Measurements from ENCODE around the gene WASHC2C. TPM values are rescaled to one million over a fixed set of nuclear protein-coding genes. Genes with fewer than 3 reads are reported as not detected.
"Not testable (repeated sequence)": the region's sequence is repeated elsewhere in the genome, so short reads cannot be mapped to it uniquely, and the experiment has no call there.

WASHC2C gene
- total RNA-seq, 1 experiment from 2014 or later, result 21.9 TPM

DNA sequence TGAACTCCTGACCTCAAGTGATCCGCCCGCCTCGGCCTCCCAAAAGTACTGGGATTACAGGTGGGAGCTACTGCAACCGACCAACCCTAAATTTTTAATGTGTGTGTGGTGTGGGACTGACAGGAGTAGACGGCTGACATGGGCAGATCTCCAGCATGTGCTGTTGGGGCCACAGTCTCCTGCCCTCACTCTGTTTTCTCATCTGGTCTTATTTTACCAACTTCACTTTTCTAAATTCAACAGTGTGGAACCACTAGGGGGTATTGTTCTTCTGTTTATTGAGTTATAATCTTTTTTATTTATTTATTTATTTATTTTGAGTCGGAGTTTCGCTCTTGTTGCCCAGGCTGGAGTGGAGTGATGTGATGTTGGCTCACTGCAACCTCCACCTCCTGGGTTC, 14.9 kb downstream of the WASHC2C start:
- RAD21 ChIA-PET (ENCODE audit: low non-redundant PET in 1 of 2, low total read pairs in 2 of 2, uncharacterized antibody in 2 of 2, unreplicated experiment in 2 of 2); H4K20me1 ChIP-seq (ENCODE audit: insufficient read depth); H3K9me2 ChIP-seq (ENCODE audit: insufficient read depth); H3K4me3 ChIP-seq (replicated peaks in 1 of 2; ENCODE audit: low read depth in 1 of 2, low read length in 2 of 2); H3K27ac ChIP-seq (ENCODE audit: low read depth, low read length); H3K9ac ChIP-seq (ENCODE audit: low read length); intact Hi-C loops (cut with micrococcal nuclease); H3K27me3 ChIP-seq (ENCODE audit: insufficient read depth, low read length); H3K4me1 ChIP-seq (ENCODE audit: control insufficient read depth in 1 of 2, insufficient read depth in 2 of 2, low read length in 2 of 2); H2AFZ ChIP-seq (ENCODE audit: low read depth, low read length, poor library complexity, severe bottlenecking); DNase-seq (ENCODE audit: low read depth, low spot score); H3K4me2 ChIP-seq (ENCODE audit: low read length); ATAC-seq; H3K9me3 ChIP-seq (ENCODE audit: control insufficient read depth in 1 of 2, insufficient read depth in 1 of 2, low read depth in 1 of 2, low read length in 2 of 2); H3K79me2 ChIP-seq (ENCODE audit: insufficient read depth, low read length); CTCF ChIA-PET; BruUV-seq (replicated peaks); H3K36me3 ChIP-seq (ENCODE audit: control insufficient read depth in 1 of 2, insufficient read depth in 2 of 2, low read length in 2 of 2); POLR2A ChIA-PET: not testable (repeated sequence)
- peak; percentile 10; the same call in 1 of the 2 replicates for TF ChIP-seq RAD21 (IDR thresholded peaks at IDR 0.05; ENCODE audit: low read depth)

DNA sequence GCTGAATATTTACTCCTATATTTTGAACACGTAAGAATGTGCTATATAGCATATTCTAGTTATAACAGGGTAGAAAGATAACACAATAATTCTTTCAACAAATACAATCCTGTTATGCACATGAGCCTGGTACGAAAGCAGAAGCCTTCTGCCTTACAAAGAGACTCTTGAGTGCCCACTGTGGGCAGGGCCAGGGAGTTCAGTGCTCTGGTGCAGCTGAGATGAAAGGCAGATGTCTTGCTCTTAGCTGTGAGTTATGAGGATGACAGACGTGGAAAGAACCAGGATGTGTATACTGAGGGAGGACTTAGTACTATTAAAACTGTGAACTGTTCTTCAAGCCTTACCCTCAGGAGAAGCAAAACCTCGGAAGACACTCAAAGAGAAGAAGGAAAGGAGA, 24.1 kb downstream of the WASHC2C start:
- BruUV-seq (replicated peaks); H4K20me1 ChIP-seq (ENCODE audit: insufficient read depth); H3K79me2 ChIP-seq (ENCODE audit: insufficient read depth, low read length); H3K36me3 ChIP-seq (ENCODE audit: control insufficient read depth in 1 of 2, insufficient read depth in 2 of 2, low read length in 2 of 2); H3K9ac ChIP-seq (ENCODE audit: low read length); CTCF ChIA-PET; H3K27me3 ChIP-seq (ENCODE audit: insufficient read depth, low read length); H3K4me2 ChIP-seq (ENCODE audit: low read length); H3K4me1 ChIP-seq (ENCODE audit: control insufficient read depth in 1 of 2, insufficient read depth in 2 of 2, low read length in 2 of 2); intact Hi-C loops (cut with micrococcal nuclease); H3K9me2 ChIP-seq (ENCODE audit: insufficient read depth); RAD21 ChIA-PET (ENCODE audit: low non-redundant PET in 1 of 2, low total read pairs in 2 of 2, uncharacterized antibody in 2 of 2, unreplicated experiment in 2 of 2); H2AFZ ChIP-seq (ENCODE audit: low read depth, low read length, poor library complexity, severe bottlenecking); POLR2A ChIA-PET; ATAC-seq; DNase-seq (ENCODE audit: low read depth, low spot score); H3K27ac ChIP-seq (ENCODE audit: low read depth, low read length); H3K4me3 ChIP-seq (replicated peaks in 1 of 2; ENCODE audit: low read depth in 1 of 2, low read length in 2 of 2); H3K9me3 ChIP-seq (ENCODE audit: control insufficient read depth in 1 of 2, insufficient read depth in 1 of 2, low read depth in 1 of 2, low read length in 2 of 2): not testable (repeated sequence)

DNA sequence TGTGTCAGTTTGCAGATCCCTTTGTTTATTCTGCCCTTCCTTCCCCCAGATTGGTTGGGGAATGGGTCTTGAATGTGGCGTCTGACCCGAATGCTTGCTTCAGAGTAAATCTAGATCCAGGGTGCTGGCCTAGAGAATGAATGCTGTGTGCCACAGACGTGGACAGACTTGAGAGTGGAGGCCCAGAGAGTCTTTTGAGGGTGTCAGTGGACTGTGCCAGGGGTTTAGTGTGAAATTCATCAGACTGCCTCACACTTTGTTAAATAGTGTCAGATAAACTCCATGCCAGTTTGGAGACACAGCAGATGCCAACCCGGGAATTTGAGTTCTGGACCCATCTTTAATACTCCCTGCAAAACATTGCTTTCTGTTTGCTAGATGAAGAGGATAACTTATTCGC, 25.1 kb downstream of the WASHC2C start:
- H3K27me3 ChIP-seq (ENCODE audit: insufficient read depth, low read length); H3K4me1 ChIP-seq (ENCODE audit: control insufficient read depth in 1 of 2, insufficient read depth in 2 of 2, low read length in 2 of 2); BruUV-seq (replicated peaks); H2AFZ ChIP-seq (ENCODE audit: low read depth, low read length, poor library complexity, severe bottlenecking); H3K79me2 ChIP-seq (ENCODE audit: insufficient read depth, low read length); CTCF ChIA-PET; H4K20me1 ChIP-seq (ENCODE audit: insufficient read depth); POLR2A ChIA-PET; H3K36me3 ChIP-seq (ENCODE audit: control insufficient read depth in 1 of 2, insufficient read depth in 2 of 2, low read length in 2 of 2); H3K9me3 ChIP-seq (ENCODE audit: control insufficient read depth in 1 of 2, insufficient read depth in 1 of 2, low read depth in 1 of 2, low read length in 2 of 2); H3K4me3 ChIP-seq (replicated peaks in 1 of 2; ENCODE audit: low read depth in 1 of 2, low read length in 2 of 2); H3K4me2 ChIP-seq (ENCODE audit: low read length); intact Hi-C loops (cut with micrococcal nuclease); H3K9me2 ChIP-seq (ENCODE audit: insufficient read depth); RAD21 ChIA-PET (ENCODE audit: low non-redundant PET in 1 of 2, low total read pairs in 2 of 2, uncharacterized antibody in 2 of 2, unreplicated experiment in 2 of 2); H3K27ac ChIP-seq (ENCODE audit: low read depth, low read length); H3K9ac ChIP-seq (ENCODE audit: low read length); ATAC-seq; DNase-seq (ENCODE audit: low read depth, low spot score): not testable (repeated sequence)

DNA sequence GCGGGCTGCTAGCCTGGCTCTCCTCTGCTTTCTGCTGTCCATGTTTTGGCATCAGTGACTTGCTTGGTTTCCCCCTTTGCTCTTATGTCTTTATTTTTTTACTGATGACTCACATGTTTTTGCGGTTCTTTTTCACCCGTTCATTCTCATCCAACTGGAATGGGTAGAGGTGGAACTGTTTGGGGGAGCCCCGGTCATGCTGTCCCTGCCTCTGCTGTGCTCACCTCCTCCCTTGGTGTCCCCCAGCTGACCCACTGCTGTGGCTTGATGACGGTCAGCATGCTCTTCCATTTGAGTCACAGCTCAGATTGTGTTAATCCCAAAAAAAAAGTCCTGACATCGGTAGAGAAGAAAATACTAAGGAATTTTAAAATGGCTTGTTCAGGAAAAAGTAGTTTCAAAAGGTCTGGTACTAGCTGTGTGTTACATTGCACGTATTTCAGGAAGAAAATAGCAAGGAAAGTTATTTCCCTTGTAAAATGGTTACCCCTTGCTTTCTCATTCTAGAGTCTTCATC, 27.0 kb downstream of the WASHC2C start:
- H3K27ac ChIP-seq (ENCODE audit: low read depth, low read length); RAD21 ChIA-PET (ENCODE audit: low non-redundant PET in 1 of 2, low total read pairs in 2 of 2, uncharacterized antibody in 2 of 2, unreplicated experiment in 2 of 2); CTCF ChIA-PET; H4K20me1 ChIP-seq (ENCODE audit: insufficient read depth); intact Hi-C loops (cut with micrococcal nuclease); H3K4me2 ChIP-seq (ENCODE audit: low read length); H3K79me2 ChIP-seq (ENCODE audit: insufficient read depth, low read length); ATAC-seq; DNase-seq (ENCODE audit: low read depth, low spot score); H3K27me3 ChIP-seq (ENCODE audit: insufficient read depth, low read length); H3K9me2 ChIP-seq (ENCODE audit: insufficient read depth); H3K9me3 ChIP-seq (ENCODE audit: control insufficient read depth in 1 of 2, insufficient read depth in 1 of 2, low read depth in 1 of 2, low read length in 2 of 2); H3K9ac ChIP-seq (ENCODE audit: low read length); H2AFZ ChIP-seq (ENCODE audit: low read depth, low read length, poor library complexity, severe bottlenecking); POLR2A ChIA-PET; H3K4me1 ChIP-seq (ENCODE audit: control insufficient read depth in 1 of 2, insufficient read depth in 2 of 2, low read length in 2 of 2); BruUV-seq (replicated peaks); H3K4me3 ChIP-seq (replicated peaks in 1 of 2; ENCODE audit: low read depth in 1 of 2, low read length in 2 of 2); H3K36me3 ChIP-seq (ENCODE audit: control insufficient read depth in 1 of 2, insufficient read depth in 2 of 2, low read length in 2 of 2): not testable (repeated sequence)

DNA sequence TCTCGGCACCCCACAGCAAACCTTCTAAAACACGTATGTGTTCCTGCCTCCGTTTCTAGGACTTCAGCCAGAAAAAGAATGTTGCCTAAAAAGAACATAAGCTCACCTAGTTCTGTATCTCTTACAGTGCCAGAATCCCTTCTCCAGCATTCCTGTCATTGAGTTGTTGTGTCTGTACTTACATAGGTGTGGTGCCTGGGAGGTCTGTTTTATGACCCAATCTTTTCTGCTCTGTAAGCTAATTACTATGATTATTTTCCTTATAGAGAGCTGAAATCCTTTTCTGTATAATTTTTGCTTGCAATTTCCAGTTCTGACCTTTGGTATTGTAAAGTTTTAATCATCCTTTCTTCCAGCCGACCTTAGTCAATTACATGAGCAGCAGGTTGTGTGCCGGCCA, 28.0 kb downstream of the WASHC2C start:
- intact Hi-C loops (cut with micrococcal nuclease); POLR2A ChIA-PET; CTCF ChIA-PET: not testable (repeated sequence)

More for the DNA sequence above, 28.0 kb downstream of the WASHC2C start:
- H4K20me1 ChIP-seq (ENCODE audit: insufficient read depth); BruUV-seq (replicated peaks); RAD21 ChIA-PET (ENCODE audit: low non-redundant PET in 1 of 2, low total read pairs in 2 of 2, uncharacterized antibody in 2 of 2, unreplicated experiment in 2 of 2); H3K9ac ChIP-seq (ENCODE audit: low read length); H3K4me3 ChIP-seq (replicated peaks in 1 of 2; ENCODE audit: low read depth in 1 of 2, low read length in 2 of 2); H3K9me3 ChIP-seq (ENCODE audit: control insufficient read depth in 1 of 2, insufficient read depth in 1 of 2, low read depth in 1 of 2, low read length in 2 of 2); H3K4me1 ChIP-seq (ENCODE audit: control insufficient read depth in 1 of 2, insufficient read depth in 2 of 2, low read length in 2 of 2); H3K27ac ChIP-seq (ENCODE audit: low read depth, low read length); H3K4me2 ChIP-seq (ENCODE audit: low read length); H2AFZ ChIP-seq (ENCODE audit: low read depth, low read length, poor library complexity, severe bottlenecking); H3K9me2 ChIP-seq (ENCODE audit: insufficient read depth); H3K36me3 ChIP-seq (ENCODE audit: control insufficient read depth in 1 of 2, insufficient read depth in 2 of 2, low read length in 2 of 2); H3K27me3 ChIP-seq (ENCODE audit: insufficient read depth, low read length); H3K79me2 ChIP-seq (ENCODE audit: insufficient read depth, low read length); ATAC-seq; DNase-seq (ENCODE audit: low read depth, low spot score): not testable (repeated sequence)

Measured in HCT116 (cell line).